ENCODE results near the gene IL11. TPM values are rescaled to one million over a fixed set of nuclear protein-coding genes. Genes with fewer than 3 reads are reported as not detected.
A peak's percentile ranks its signal among the peaks of the same experiment; 100 is the strongest.

IL11 gene
- total RNA-seq, 1 experiment from 2014 or later = 0.97 TPM

- peak; percentile 79 for DNase-seq
- CTCF ChIA-PET = no interaction called here
- H3K27me3 Mint-ChIP-seq (ENCODE audit: unreplicated experiment) = no peaks in the 10 kb centered on the region
- H3K9me3 Mint-ChIP-seq (ENCODE audit: low read depth, unreplicated experiment) = no peaks in the 10 kb centered on the region
- BruUV-seq (replicated peaks) = no TSS peak
- H3K4me3 Mint-ChIP-seq (ENCODE audit: low read depth, unreplicated experiment) = peak overlapping the region; percentile 91
- peak overlapping the region; percentile 97 for H3K27ac Mint-ChIP-seq (ENCODE audit: unreplicated experiment)
- H3K4me1 Mint-ChIP-seq (ENCODE audit: low read depth, unreplicated experiment) = peaks cover 32% of the 10 kb centered on the region
- no peak for TF ChIP-seq CTCF (IDR thresholded peaks at IDR 0.05; ENCODE audit: unreplicated experiment)
- peaks cover 62% of the 10 kb centered on the region for H3K36me3 Mint-ChIP-seq (ENCODE audit: insufficient read depth, unreplicated experiment)
- intact Hi-C loops (cut with micrococcal nuclease; ENCODE audit: unreplicated experiment) = no loop called here
Measured at GRCh38 chr19:55341171-55341588, 29.1 kb downstream of the IL11 start.

GRCh38 chr19:55340784-55341147 is 29.5 kb downstream of the IL11 start:
- H3K4me3 Mint-ChIP-seq (ENCODE audit: low read depth, unreplicated experiment) = peak overlapping the region; percentile 91
- no peak for TF ChIP-seq CTCF (IDR thresholded peaks at IDR 0.05; ENCODE audit: unreplicated experiment)
- H3K27ac Mint-ChIP-seq (ENCODE audit: unreplicated experiment) = peak overlapping the region; percentile 97
- peaks cover 29% of the 10 kb centered on the region for H3K4me1 Mint-ChIP-seq (ENCODE audit: low read depth, unreplicated experiment)
- H3K36me3 Mint-ChIP-seq (ENCODE audit: insufficient read depth, unreplicated experiment) = peaks cover 58% of the 10 kb centered on the region
- intact Hi-C loops (cut with micrococcal nuclease; ENCODE audit: unreplicated experiment) = no loop called here
- CTCF ChIA-PET = no interaction called here
- peak; percentile 32 for DNase-seq
- no peaks in the 10 kb centered on the region for H3K9me3 Mint-ChIP-seq (ENCODE audit: low read depth, unreplicated experiment)
- BruUV-seq (replicated peaks) = no TSS peak
- H3K27me3 Mint-ChIP-seq (ENCODE audit: unreplicated experiment) = no peaks in the 10 kb centered on the region

GRCh38 chr19:55339889-55340783 is 30.1 kb downstream of the IL11 start:
- DNase-seq = no peak
- H3K4me1 Mint-ChIP-seq (ENCODE audit: low read depth, unreplicated experiment) = peaks cover 23% of the 10 kb centered on the region
- CTCF ChIA-PET = interaction anchor here (0.6 to 2.1 kb wide), 15 partner anchors 12 to 199 kb away, joined by 3 to 35 read pairs (median 6); partner anchors contain the start of genes DNAAF3, HSPBP1, PPP6R1 and TMEM238
- H3K4me3 Mint-ChIP-seq (ENCODE audit: low read depth, unreplicated experiment) = peak overlapping the region; percentile 91
- H3K27me3 Mint-ChIP-seq (ENCODE audit: unreplicated experiment) = no peaks in the 10 kb centered on the region
- no peak for TF ChIP-seq CTCF (IDR thresholded peaks at IDR 0.05; ENCODE audit: unreplicated experiment)
- no peaks in the 10 kb centered on the region for H3K9me3 Mint-ChIP-seq (ENCODE audit: low read depth, unreplicated experiment)
- BruUV-seq (replicated peaks) = TSS peak; percentile 39
- H3K27ac Mint-ChIP-seq (ENCODE audit: unreplicated experiment) = peak overlapping the region; percentile 97
- H3K36me3 Mint-ChIP-seq (ENCODE audit: insufficient read depth, unreplicated experiment) = peaks cover 52% of the 10 kb centered on the region
- intact Hi-C loops (cut with micrococcal nuclease; ENCODE audit: unreplicated experiment) = loop anchor here (5.0 kb wide), 1 partner anchor 42 kb away; the partner anchor contains the start of gene TMEM238

- Mint-ChIP-seq H3K4me3 (ENCODE audit: low read depth, unreplicated experiment) (peak within 1 kb of the TSS; percentile 91), H3K4me1 (ENCODE audit: low read depth, unreplicated experiment) (peaks cover 20% of the 10 kb centered on the region)
- intact Hi-C loops (cut with micrococcal nuclease; ENCODE audit: unreplicated experiment) = loop anchor here (5.0 kb wide), 1 partner anchor 43 kb away; the partner anchor contains the start of gene TMEM238
Measured at GRCh38 chr19:55339105-55339888, 31.0 kb downstream of the IL11 start, which contains the start of gene KMT5C. KMT5C (plus strand) TSS chr19:55339876; CDS start chr19:55341937, 2,061 bp downstream.

More at GRCh38 chr19:55339105-55339888, 31.0 kb downstream of the IL11 start, which contains the start of gene KMT5C:
- Mint-ChIP-seq H3K36me3 (ENCODE audit: insufficient read depth, unreplicated experiment) (peaks cover 52% of the 10 kb centered on the region), H3K27ac (ENCODE audit: unreplicated experiment) (peak within 1 kb of the TSS; percentile 97), H3K9me3 (ENCODE audit: low read depth, unreplicated experiment) (no peaks in the 10 kb centered on the region), H3K27me3 (ENCODE audit: unreplicated experiment) (no peaks in the 10 kb centered on the region)
- TF ChIP-seq CTCF (IDR thresholded peaks at IDR 0.05; ENCODE audit: unreplicated experiment) = no peak
- DNase-seq = peak; percentile 100
- no TSS peak for BruUV-seq (replicated peaks)
- CTCF ChIA-PET = interaction anchor here (0.6 to 2.1 kb wide), 17 partner anchors 10 to 199 kb away, joined by 3 to 35 read pairs (median 4); partner anchors contain the start of genes DNAAF3, HSPBP1, PPP6R1 and TMEM238

All from Calu3 (cell line).